SH-SY5Y (cell line): ENCODE data around the gene AFF2.

Experiments
- GATA2 ChIP-seq: IDR thresholded peaks from 2 replicates; pipeline ENCODE4 v1.6.1; 2011; ENCODE audit warnings: mild to moderate bottlenecking, low read depth, low read length
- GATA3 ChIP-seq: IDR thresholded peaks from 2 replicates; pipeline ENCODE4 v1.6.1; 2011; ENCODE audit warnings: low read depth, mild to moderate bottlenecking, low read length, moderate library complexity

DNA sequence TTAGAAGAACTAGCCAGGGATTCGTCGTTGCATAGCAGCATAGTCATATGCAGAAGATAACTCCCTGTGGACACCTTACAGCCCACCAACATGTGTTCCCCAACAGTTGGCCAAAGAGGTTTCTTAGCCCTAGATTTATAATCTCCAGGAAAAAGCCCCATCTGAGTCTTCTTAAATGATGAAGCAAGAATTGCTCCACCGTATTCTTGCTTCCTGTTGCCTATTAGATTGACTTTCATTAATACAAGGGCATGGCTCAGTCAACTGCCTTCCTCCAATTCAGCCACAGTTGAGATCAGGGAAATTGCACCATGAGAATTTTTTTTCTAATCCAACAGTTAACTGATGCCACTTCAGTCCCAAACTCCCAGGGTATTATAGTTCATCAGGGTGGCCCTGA is 5.2 kb upstream of the AFF2 start:
- TF ChIP-seq GATA3 (no peak), GATA2 (no peak)
